ENCODE data around the gene IL15.
"Not testable (repeated sequence)": the region's sequence is repeated elsewhere in the genome, so short reads cannot be mapped to it uniquely, and the experiment has no call there.

Gene IL15

DNA sequence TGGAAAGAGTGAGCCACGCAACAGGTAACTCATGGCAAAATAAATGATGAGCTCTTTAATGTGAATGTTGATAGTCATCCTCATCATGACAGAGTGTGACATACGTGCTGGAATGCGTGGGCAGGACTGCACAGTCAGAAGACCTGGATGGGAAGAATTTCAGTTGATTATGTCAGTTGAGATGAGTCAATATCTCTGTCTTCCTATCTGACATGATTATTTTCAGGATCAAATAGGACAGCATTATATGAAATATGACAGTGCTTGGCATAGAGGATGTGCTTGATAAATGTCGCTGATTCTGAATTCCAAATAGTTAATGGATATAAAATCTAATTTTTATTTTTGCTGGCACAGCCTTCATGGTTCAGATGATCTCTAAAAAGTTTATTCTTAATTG lies 95.1 kb downstream of the IL15 start:
- no peak overlapping the region for H3K4me2 ChIP-seq (ENCODE audit: low read depth, low read length, poor library complexity, severe bottlenecking)

DNA sequence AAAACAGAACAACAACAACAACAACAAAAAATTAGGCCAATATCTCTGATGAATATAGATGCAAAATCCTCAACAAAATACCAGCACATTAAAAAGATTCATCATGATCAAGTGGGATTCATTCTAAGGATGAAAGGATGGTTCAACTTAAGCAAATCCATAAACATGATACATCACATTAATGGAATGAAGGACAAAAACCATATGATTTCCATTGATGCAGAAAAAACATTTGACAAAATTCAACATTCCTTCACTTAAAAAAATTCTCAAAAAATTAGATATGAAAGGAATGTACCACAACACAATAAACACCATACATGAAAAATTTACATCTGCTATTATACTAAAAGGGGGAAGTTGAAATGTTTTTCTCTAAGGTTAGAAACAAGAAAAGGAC lies 103.3 kb downstream of the IL15 start:
- Histone ChIP-seq H2AFZ (ENCODE audit: low read depth, low read length, severe bottlenecking) (no peak overlapping the region), H3K27ac (ENCODE audit: low read depth, low read length) (no peak overlapping the region), H3K9ac (ENCODE audit: low read length) (no peak overlapping the region), H3K27me3 (ENCODE audit: low read length) (no peaks in the 10 kb centered on the region), H3K36me3 (ENCODE audit: low read length) (no peaks in the 10 kb centered on the region), H3K9me3 (ENCODE audit: insufficient read depth, low read length) (no peaks in the 10 kb centered on the region), H3K4me2 (ENCODE audit: low read depth, low read length, poor library complexity, severe bottlenecking) (no peak overlapping the region), H3F3A (ENCODE audit: insufficient read depth) (no peaks in the 10 kb centered on the region), H3K9me2 (replicated peaks; ENCODE audit: insufficient read depth, low read length) (no peaks in the 10 kb centered on the region), H3K4me3 (ENCODE audit: insufficient read depth, low read length, poor library complexity, severe bottlenecking) (no peak overlapping the region), H3K79me2 (ENCODE audit: insufficient read depth, low read length) (no peaks in the 10 kb centered on the region), H4K20me1 (ENCODE audit: low read depth, low read length) (no peaks in the 10 kb centered on the region)
- TF ChIP-seq EZH2phosphoT487 (conservative IDR thresholded peaks at IDR 0.05; ENCODE audit: low read length): no peak
- TF ChIP-seq, protein P1, sequence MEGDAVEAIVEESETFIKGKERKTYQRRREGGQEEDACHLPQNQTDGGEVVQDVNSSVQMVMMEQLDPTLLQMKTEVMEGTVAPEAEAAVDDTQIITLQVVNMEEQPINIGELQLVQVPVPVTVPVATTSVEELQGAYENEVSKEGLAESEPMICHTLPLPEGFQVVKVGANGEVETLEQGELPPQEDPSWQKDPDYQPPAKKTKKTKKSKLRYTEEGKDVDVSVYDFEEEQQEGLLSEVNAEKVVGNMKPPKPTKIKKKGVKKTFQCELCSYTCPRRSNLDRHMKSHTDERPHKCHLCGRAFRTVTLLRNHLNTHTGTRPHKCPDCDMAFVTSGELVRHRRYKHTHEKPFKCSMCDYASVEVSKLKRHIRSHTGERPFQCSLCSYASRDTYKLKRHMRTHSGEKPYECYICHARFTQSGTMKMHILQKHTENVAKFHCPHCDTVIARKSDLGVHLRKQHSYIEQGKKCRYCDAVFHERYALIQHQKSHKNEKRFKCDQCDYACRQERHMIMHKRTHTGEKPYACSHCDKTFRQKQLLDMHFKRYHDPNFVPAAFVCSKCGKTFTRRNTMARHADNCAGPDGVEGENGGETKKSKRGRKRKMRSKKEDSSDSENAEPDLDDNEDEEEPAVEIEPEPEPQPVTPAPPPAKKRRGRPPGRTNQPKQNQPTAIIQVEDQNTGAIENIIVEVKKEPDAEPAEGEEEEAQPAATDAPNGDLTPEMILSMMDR (IDR thresholded peaks at IDR 0.05; ENCODE audit: insufficient read depth, low read length, poor library complexity, severe bottlenecking): no peak

More for the DNA sequence above, 95.1 kb downstream of the IL15 start:
- Histone ChIP-seq H3K36me3 (ENCODE audit: low read length) (no peaks in the 10 kb centered on the region), H3K27ac (ENCODE audit: low read depth, low read length) (no peak overlapping the region), H3K27me3 (ENCODE audit: low read length) (no peaks in the 10 kb centered on the region), H3K9me3 (ENCODE audit: insufficient read depth, low read length) (no peaks in the 10 kb centered on the region), H4K20me1 (ENCODE audit: low read depth, low read length) (no peaks in the 10 kb centered on the region), H3K4me3 (ENCODE audit: insufficient read depth, low read length, poor library complexity, severe bottlenecking) (no peak overlapping the region), H2AFZ (ENCODE audit: low read depth, low read length, severe bottlenecking) (no peak overlapping the region), H3F3A (ENCODE audit: insufficient read depth) (no peaks in the 10 kb centered on the region), H3K79me2 (ENCODE audit: insufficient read depth, low read length) (no peaks in the 10 kb centered on the region), H3K9ac (ENCODE audit: low read length) (no peak overlapping the region), H3K9me2 (replicated peaks; ENCODE audit: insufficient read depth, low read length) (no peaks in the 10 kb centered on the region)
- no peak for TF ChIP-seq EZH2phosphoT487 (conservative IDR thresholded peaks at IDR 0.05; ENCODE audit: low read length)
- TF ChIP-seq, protein P1 (IDR thresholded peaks at IDR 0.05; ENCODE audit: insufficient read depth, low read length, poor library complexity, severe bottlenecking): no peak

DNA sequence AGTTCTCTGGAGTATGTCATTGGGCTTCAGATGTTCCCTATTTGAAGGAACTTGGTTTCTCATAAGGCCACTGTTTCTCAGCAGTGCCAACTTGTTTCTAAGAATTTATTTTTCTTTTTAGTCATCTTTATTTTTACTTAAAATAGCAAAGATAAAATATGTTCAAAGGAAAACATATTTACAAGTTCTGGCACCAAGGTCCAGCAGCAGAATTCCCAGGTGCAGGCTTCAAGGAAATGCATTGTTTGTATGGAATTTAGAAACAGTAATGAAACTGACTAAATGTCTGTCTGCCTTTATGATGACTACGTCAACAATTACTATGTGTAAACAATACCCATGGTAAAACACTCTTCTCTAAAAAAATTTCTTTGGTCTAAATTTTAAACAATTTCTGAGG lies 109.6 kb downstream of the IL15 start:
- no peak overlapping the region for H3K4me2 ChIP-seq (ENCODE audit: low read depth, low read length, poor library complexity, severe bottlenecking)
- H3F3A ChIP-seq (ENCODE audit: insufficient read depth): no peaks in the 10 kb centered on the region
- TF ChIP-seq, protein P1 (IDR thresholded peaks at IDR 0.05; ENCODE audit: insufficient read depth, low read length, poor library complexity, severe bottlenecking): no peak
- no peaks in the 10 kb centered on the region for H3K9me3 ChIP-seq (ENCODE audit: insufficient read depth, low read length)
- H3K9me2 ChIP-seq (replicated peaks; ENCODE audit: insufficient read depth, low read length): no peaks in the 10 kb centered on the region
- no peaks in the 10 kb centered on the region for H4K20me1 ChIP-seq (ENCODE audit: low read depth, low read length)
- no peak overlapping the region for H3K27ac ChIP-seq (ENCODE audit: low read depth, low read length)
- no peak overlapping the region for H2AFZ ChIP-seq (ENCODE audit: low read depth, low read length, severe bottlenecking)
- no peaks in the 10 kb centered on the region for H3K36me3 ChIP-seq (ENCODE audit: low read length)
- H3K79me2 ChIP-seq (ENCODE audit: insufficient read depth, low read length): no peaks in the 10 kb centered on the region
- H3K4me3 ChIP-seq (ENCODE audit: insufficient read depth, low read length, poor library complexity, severe bottlenecking): no peak overlapping the region
- H3K9ac ChIP-seq (ENCODE audit: low read length): no peak overlapping the region
- no peaks in the 10 kb centered on the region for H3K27me3 ChIP-seq (ENCODE audit: low read length)

DNA sequence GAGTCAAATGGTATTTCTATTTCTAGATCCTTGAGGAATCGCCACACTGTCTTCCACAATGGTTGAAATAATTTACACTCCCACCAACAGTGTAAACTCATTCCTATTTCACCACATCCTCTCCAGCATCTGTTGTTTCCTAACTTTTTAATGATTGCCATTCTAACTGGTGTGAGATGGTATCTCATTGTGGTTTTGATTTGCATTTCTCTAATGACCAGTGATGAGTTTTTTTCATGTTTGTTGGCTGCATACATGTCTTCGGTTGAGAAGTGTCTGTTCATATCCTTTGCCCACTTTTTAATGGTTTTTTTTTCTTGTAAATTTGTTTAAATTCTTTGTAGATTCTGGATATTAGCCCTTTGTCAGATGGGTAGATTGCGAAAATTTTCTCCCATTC lies 115.4 kb downstream of the IL15 start:
- not testable (repeated sequence) for H3K36me3 ChIP-seq (ENCODE audit: low read length); H3K9me3 ChIP-seq (ENCODE audit: insufficient read depth, low read length); H2AFZ ChIP-seq (ENCODE audit: low read depth, low read length, severe bottlenecking); H3K79me2 ChIP-seq (ENCODE audit: insufficient read depth, low read length); H3K4me3 ChIP-seq (ENCODE audit: insufficient read depth, low read length, poor library complexity, severe bottlenecking); H3K27me3 ChIP-seq (ENCODE audit: low read length); H3F3A ChIP-seq (ENCODE audit: insufficient read depth); H4K20me1 ChIP-seq (ENCODE audit: low read depth, low read length); H3K4me2 ChIP-seq (ENCODE audit: low read depth, low read length, poor library complexity, severe bottlenecking); H3K9me2 ChIP-seq (replicated peaks; ENCODE audit: insufficient read depth, low read length); H3K9ac ChIP-seq (ENCODE audit: low read length); H3K27ac ChIP-seq (ENCODE audit: low read depth, low read length)
